ENCODE measurements around the gene TUBA1A.
"Not testable (repeated sequence)": the region's sequence is repeated elsewhere in the genome, so short reads cannot be mapped to it uniquely, and the experiment has no call there.

TUBA1A gene

GRCh38 chr12:49201595-49202295, 12.9 kb upstream of the TUBA1A start:
- no peak overlapping the region for H3K4me3 ChIP-seq (ENCODE audit: low read depth, low read length)
- TF ChIP-seq, protein P1, sequence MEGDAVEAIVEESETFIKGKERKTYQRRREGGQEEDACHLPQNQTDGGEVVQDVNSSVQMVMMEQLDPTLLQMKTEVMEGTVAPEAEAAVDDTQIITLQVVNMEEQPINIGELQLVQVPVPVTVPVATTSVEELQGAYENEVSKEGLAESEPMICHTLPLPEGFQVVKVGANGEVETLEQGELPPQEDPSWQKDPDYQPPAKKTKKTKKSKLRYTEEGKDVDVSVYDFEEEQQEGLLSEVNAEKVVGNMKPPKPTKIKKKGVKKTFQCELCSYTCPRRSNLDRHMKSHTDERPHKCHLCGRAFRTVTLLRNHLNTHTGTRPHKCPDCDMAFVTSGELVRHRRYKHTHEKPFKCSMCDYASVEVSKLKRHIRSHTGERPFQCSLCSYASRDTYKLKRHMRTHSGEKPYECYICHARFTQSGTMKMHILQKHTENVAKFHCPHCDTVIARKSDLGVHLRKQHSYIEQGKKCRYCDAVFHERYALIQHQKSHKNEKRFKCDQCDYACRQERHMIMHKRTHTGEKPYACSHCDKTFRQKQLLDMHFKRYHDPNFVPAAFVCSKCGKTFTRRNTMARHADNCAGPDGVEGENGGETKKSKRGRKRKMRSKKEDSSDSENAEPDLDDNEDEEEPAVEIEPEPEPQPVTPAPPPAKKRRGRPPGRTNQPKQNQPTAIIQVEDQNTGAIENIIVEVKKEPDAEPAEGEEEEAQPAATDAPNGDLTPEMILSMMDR (conservative IDR thresholded peaks at IDR 0.05; ENCODE audit: low read depth, low read length) = no peak
- peak; percentile 91 for DNase-seq (ENCODE audit: low read depth)

GRCh38 chr12:49200919-49201594, 12.2 kb upstream of the TUBA1A start:
- TF ChIP-seq, protein P1 (conservative IDR thresholded peaks at IDR 0.05; ENCODE audit: low read depth, low read length) = no peak
- H3K4me3 ChIP-seq (ENCODE audit: low read depth, low read length) = no peak overlapping the region
- DNase-seq (ENCODE audit: low read depth) = peak; percentile 92

DNA sequence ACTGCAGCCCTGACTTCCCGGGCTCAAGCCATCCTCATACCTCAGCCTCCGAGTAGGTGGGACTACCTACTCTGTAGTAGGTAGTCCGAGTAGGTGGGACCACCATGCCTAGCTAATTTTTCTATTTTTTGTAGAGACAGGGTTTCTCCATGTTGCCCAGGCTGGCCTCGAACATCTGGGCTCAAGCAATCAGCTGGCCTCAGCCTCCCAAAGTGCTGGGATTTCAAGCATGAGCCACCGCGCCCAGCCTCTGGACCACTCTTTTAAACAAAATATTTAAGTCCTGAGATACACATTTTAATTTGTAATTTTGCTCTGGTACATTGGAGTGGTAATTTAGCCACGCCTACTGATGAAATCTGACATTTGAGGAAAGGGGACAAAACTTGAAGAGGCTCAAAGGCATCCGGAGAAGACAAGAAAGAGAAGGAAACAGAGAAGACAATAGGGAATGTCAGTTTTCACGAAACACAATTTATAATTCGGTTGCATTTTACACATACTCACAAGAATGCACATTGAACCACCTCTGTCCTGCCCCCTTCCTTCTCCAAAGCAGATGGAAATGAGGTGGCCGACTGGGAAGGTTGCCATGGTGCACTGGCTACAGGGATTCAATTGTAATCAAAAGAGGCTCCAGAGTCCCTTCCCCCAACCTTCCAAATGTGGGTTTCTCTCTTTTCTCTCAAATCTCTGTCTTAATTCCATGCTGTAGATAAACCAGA, 9.7 kb upstream of the TUBA1A start:
- no peak overlapping the region for H3K4me3 ChIP-seq (ENCODE audit: low read depth, low read length)
- TF ChIP-seq, protein P1 (conservative IDR thresholded peaks at IDR 0.05; ENCODE audit: low read depth, low read length) = no peak

GRCh38 chr12:49197256-49197655, 8.4 kb upstream of the TUBA1A start:
- TF ChIP-seq, protein P1 (conservative IDR thresholded peaks at IDR 0.05; ENCODE audit: low read depth, low read length) = no peak
- no peak for DNase-seq (ENCODE audit: low read depth)
- H3K4me3 ChIP-seq (ENCODE audit: low read depth, low read length) = no peak overlapping the region

More for the DNA sequence above, 9.7 kb upstream of the TUBA1A start:
- DNase-seq (ENCODE audit: low read depth) = peak; percentile 73

GRCh38 chr12:49195736-49196135, 6.9 kb upstream of the TUBA1A start:
- TF ChIP-seq, protein P1 (conservative IDR thresholded peaks at IDR 0.05; ENCODE audit: low read depth, low read length) = no peak
- DNase-seq (ENCODE audit: low read depth) = no peak
- H3K4me3 ChIP-seq (ENCODE audit: low read depth, low read length) = no peak overlapping the region

DNA sequence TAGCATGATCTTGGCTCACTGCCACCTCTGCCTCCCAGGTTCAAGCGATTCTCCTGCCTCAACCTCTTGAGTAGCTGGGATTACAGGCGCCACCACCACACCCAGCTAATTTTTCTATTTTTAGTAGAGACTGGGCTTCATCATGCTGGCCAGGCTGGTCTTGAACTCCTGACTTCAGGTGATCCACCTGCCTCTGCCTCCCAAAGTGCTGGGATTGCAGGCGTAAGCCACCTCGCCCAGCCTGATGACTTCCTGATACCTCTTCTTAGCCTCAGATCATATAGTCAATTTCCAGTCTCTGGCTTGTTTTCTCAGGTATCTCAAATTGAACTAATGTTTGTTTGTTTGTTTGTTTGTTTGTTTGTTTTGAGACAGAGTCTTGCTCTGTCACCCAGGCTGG, 4.9 kb upstream of the TUBA1A start:
- not testable (repeated sequence) for DNase-seq (ENCODE audit: low read depth); H3K4me3 ChIP-seq (ENCODE audit: low read depth, low read length)

GRCh38 chr12:49191498-49191897, 2.6 kb upstream of the TUBA1A start:
- DNase-seq (ENCODE audit: low read depth); H3K4me3 ChIP-seq (ENCODE audit: low read depth, low read length): not testable (repeated sequence)
